Ishikawa (cell line): Measurements from ENCODE around the gene CD70.
"Not testable (repeated sequence)": the region's sequence is repeated elsewhere in the genome, so short reads cannot be mapped to it uniquely, and the experiment has no call there.

Experiments used
- CEBPB ChIP-seq: IDR thresholded peaks from 2 replicates; pipeline ENCODE4 v1.6.1; 2012
- CREB1 ChIP-seq: IDR thresholded peaks from 2 replicates; pipeline ENCODE4 v1.6.1; 2012; ENCODE audit warnings: low read depth
- EP300 ChIP-seq: IDR thresholded peaks from 2 replicates; pipeline ENCODE4 v1.6.1; 2012; ENCODE audit warnings: borderline replicate concordance
- FOXM1 ChIP-seq: IDR thresholded peaks from 2 replicates; pipeline ENCODE4 v1.6.1; 2012; ENCODE audit warnings: low read depth, borderline replicate concordance
- MAX ChIP-seq: IDR thresholded peaks from 2 replicates; pipeline ENCODE4 v1.6.1; 2012
- RAD21 ChIP-seq: IDR thresholded peaks from 2 replicates; pipeline ENCODE4 v1.6.1; 2012; ENCODE audit warnings: low read depth
- TAF1 ChIP-seq: IDR thresholded peaks from 2 replicates; pipeline ENCODE4 v1.6.1; 2012; ENCODE audit warnings: low read depth, mild to moderate bottlenecking
- TEAD4 ChIP-seq: IDR thresholded peaks from 2 replicates; pipeline ENCODE4 v1.6.1; 2012
- USF1 ChIP-seq: IDR thresholded peaks from 2 replicates; pipeline ENCODE4 v1.6.1; 2012
- YY1 ChIP-seq: IDR thresholded peaks from 2 replicates; pipeline ENCODE4 v1.6.1; 2012; ENCODE audit warnings: low read depth
- ZBTB7A ChIP-seq: IDR thresholded peaks from 2 replicates; pipeline ENCODE4 v1.6.1; 2012; ENCODE audit warnings: low read depth
- TF ChIP-seq, protein P1 (sequence below): IDR thresholded peaks from 2 replicates; pipeline ENCODE4 v1.6.1; 2012; ENCODE audit warnings: low read depth, mild to moderate bottlenecking

GRCh38 chr19:6632747-6633455 is 42.0 kb upstream of the CD70 start:
- TF ChIP-seq, protein P1, sequence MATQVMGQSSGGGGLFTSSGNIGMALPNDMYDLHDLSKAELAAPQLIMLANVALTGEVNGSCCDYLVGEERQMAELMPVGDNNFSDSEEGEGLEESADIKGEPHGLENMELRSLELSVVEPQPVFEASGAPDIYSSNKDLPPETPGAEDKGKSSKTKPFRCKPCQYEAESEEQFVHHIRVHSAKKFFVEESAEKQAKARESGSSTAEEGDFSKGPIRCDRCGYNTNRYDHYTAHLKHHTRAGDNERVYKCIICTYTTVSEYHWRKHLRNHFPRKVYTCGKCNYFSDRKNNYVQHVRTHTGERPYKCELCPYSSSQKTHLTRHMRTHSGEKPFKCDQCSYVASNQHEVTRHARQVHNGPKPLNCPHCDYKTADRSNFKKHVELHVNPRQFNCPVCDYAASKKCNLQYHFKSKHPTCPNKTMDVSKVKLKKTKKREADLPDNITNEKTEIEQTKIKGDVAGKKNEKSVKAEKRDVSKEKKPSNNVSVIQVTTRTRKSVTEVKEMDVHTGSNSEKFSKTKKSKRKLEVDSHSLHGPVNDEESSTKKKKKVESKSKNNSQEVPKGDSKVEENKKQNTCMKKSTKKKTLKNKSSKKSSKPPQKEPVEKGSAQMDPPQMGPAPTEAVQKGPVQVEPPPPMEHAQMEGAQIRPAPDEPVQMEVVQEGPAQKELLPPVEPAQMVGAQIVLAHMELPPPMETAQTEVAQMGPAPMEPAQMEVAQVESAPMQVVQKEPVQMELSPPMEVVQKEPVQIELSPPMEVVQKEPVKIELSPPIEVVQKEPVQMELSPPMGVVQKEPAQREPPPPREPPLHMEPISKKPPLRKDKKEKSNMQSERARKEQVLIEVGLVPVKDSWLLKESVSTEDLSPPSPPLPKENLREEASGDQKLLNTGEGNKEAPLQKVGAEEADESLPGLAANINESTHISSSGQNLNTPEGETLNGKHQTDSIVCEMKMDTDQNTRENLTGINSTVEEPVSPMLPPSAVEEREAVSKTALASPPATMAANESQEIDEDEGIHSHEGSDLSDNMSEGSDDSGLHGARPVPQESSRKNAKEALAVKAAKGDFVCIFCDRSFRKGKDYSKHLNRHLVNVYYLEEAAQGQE: not testable (repeated sequence)
- not testable (repeated sequence) for TF ChIP-seq CEBPB, TAF1, FOXM1, CREB1, MAX, YY1, ZBTB7A, EP300, TEAD4
- TF ChIP-seq RAD21: peak; percentile 84
- TF ChIP-seq USF1: peak; percentile 62
